Measurements from ENCODE around the gene CDH20. TPM values are rescaled to one million over a fixed set of nuclear protein-coding genes. Genes with fewer than 3 reads are reported as not detected.

CDH20 gene
- total RNA-seq: 0.25 TPM
- under 1 TPM in 1 of 4 donors, not detected in 3; 0.06 TPM for polyA plus RNA-seq

DNA sequence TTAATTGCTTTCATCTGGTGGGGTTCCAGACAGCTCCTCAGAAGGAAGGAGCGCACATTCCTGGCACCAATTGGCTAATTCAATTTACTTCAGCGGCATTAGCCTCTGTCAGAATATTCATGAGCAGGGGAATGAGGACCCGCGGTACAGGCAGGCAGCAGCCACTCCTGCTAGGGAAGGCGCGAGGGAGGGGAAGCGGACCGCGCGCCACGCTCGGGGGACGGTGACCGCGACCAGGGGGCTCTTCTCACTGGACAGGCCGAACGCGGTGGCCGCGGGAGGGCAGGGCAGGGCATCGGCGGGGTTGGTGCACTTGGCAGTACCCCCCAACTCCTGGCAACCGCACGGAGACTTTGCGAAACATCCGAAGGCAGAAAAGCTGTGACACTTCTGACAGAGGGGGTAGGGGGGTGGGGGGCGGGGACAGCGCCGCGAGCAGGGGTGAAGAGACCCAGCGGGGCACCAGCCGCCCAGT lies at the start of gene CDH20:
Gene CDH20, plus strand, starts transcription at position 160 of the 475 bp plus-strand sequence.
- no peaks in the 10 kb centered on the region for H3K4me1 Mint-ChIP-seq
- peaks cover 23% of the 10 kb centered on the region for H3K27me3 Mint-ChIP-seq

DNA sequence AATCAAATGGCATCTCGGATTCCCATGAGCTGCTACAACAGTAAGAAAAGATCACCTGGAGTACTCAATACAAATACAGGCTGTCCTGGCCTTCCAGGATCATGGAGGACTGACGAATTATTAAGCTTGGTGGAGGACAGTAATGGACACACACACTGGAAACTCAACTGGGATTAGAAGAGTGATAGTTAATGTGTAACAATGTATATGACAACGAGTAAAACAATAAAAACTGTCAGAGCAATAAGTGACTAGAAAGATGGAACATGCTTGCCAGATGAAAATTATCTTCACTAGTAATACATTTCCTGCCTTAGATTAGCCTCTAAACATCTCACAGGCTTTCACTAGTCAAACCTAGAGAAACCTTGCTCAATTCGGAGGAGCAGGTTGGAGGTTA lies 49.2 kb upstream of the CDH20 start:
- Histone ChIP-seq H3K4me1 (ENCODE audit: control insufficient read depth, insufficient read depth, low read length, poor library complexity, severe bottlenecking) (no peaks in the 10 kb centered on the region), H3K4me3 (ENCODE audit: low read depth, low read length) (no peak overlapping the region), H3K27me3 (ENCODE audit: control insufficient read depth, insufficient read depth, low read length) (no peaks in the 10 kb centered on the region), H3K27ac (ENCODE audit: insufficient read depth, low read length, poor library complexity, severe bottlenecking) (no peak overlapping the region), H3K9me3 (ENCODE audit: control insufficient read depth in 2 of 2, low read length in 2 of 2) (no peaks in the 10 kb centered on the region), H3K36me3 (ENCODE audit: control insufficient read depth, insufficient read depth, low read length) (no peaks in the 10 kb centered on the region)
- H3K9me3 Mint-ChIP-seq: peaks cover 0 to 10% (median 3%) of the 10 kb centered on the region in 7 donors
- no peak overlapping the region for H3K27ac Mint-ChIP-seq
- no peak for DNase-seq
- ATAC-seq (ENCODE audit: low read depth in 2 of 2): no peak
- no peaks in the 10 kb centered on the region for H3K27me3 Mint-ChIP-seq
- H3K4me3 Mint-ChIP-seq: no peak overlapping the region
- no peaks in the 10 kb centered on the region for H3K36me3 Mint-ChIP-seq
- H3K4me1 Mint-ChIP-seq: no peaks in the 10 kb centered on the region

More for the DNA sequence above, at the start of gene CDH20:
- Mint-ChIP-seq H3K4me3 (no peak within 1 kb of the TSS), H3K36me3 (no peaks in the 10 kb centered on the region), H3K9me3 (peaks cover 0 to 5% (median 2%) of the 10 kb centered on the region in 7 donors), H3K27ac (no peak within 1 kb of the TSS)
- Histone ChIP-seq H3K4me1 (ENCODE audit: control insufficient read depth, insufficient read depth, low read length, poor library complexity, severe bottlenecking) (no peaks in the 10 kb centered on the region), H3K36me3 (ENCODE audit: control insufficient read depth, insufficient read depth, low read length) (no peaks in the 10 kb centered on the region), H3K27me3 (ENCODE audit: control insufficient read depth, insufficient read depth, low read length) (peaks cover 7% of the 10 kb centered on the region), H3K27ac (ENCODE audit: insufficient read depth, low read length, poor library complexity, severe bottlenecking) (no peak within 1 kb of the TSS), H3K9me3 (ENCODE audit: control insufficient read depth in 2 of 2, low read length in 2 of 2) (no peaks in the 10 kb centered on the region), H3K4me3 (ENCODE audit: low read depth, low read length) (no peak within 1 kb of the TSS)
- ATAC-seq (ENCODE audit: low read depth in 2 of 2) (no peak), DNase-seq (no peak)

DNA sequence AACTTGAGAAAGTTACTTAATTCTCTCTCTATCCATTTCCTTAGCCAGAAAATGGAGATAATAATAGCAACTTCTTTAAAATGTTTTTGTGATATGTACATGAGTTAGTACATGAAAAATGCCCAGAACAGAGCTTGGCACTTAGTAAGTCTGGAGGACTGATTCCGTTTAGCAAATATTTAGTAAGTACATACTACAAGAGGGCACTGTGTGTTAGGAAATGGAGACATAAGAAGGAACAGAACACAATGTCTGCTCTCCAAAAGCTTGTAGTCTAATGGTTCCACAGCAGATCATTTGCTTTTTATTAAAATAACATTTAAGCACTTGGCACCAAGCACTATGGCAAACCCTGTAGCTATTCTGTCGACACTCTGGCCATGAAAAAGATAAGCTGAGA lies 47.5 kb upstream of the CDH20 start:
- Mint-ChIP-seq H3K4me1 (no peaks in the 10 kb centered on the region), H3K27me3 (no peaks in the 10 kb centered on the region), H3K9me3 (peaks cover 0 to 5% (median 2%) of the 10 kb centered on the region in 7 donors), H3K4me3 (no peak overlapping the region), H3K36me3 (no peaks in the 10 kb centered on the region), H3K27ac (no peak overlapping the region)
- no peaks in the 10 kb centered on the region for H3K9me3 ChIP-seq (ENCODE audit: control insufficient read depth in 2 of 2, low read length in 2 of 2)
- H3K36me3 ChIP-seq (ENCODE audit: control insufficient read depth, insufficient read depth, low read length): no peaks in the 10 kb centered on the region
- ATAC-seq (ENCODE audit: low read depth in 2 of 2) (no peak), DNase-seq (no peak)
- no peak overlapping the region for H3K27ac ChIP-seq (ENCODE audit: insufficient read depth, low read length, poor library complexity, severe bottlenecking)
- no peaks in the 10 kb centered on the region for H3K27me3 ChIP-seq (ENCODE audit: control insufficient read depth, insufficient read depth, low read length)
- H3K4me3 ChIP-seq (ENCODE audit: low read depth, low read length): no peak overlapping the region
- no peaks in the 10 kb centered on the region for H3K4me1 ChIP-seq (ENCODE audit: control insufficient read depth, insufficient read depth, low read length, poor library complexity, severe bottlenecking)

DNA sequence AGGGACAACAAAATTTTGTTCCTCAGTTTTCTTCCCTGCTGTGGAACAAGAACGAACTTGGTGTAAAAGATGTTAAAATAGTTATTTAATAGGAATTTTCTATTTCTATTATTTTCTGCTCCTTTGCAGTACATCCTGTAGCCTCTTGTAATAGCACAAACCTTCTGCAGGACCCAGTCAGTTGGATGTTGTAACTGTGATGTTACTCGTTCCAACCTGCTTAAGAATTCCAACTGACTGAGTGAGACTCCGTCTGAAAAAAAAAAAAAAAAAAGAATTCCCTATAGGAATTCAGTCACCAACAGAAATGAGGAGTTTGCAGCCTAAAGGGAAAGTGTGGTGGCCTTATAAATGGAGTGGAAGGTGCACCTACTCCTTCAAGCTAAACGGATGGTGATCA lies 46.4 kb upstream of the CDH20 start:
- H3K9me3 Mint-ChIP-seq: peaks cover 0 to 2% (median 0%) of the 10 kb centered on the region in 7 donors
- Histone ChIP-seq H3K4me1 (ENCODE audit: control insufficient read depth, insufficient read depth, low read length, poor library complexity, severe bottlenecking) (no peaks in the 10 kb centered on the region), H3K9me3 (ENCODE audit: control insufficient read depth in 2 of 2, low read length in 2 of 2) (no peaks in the 10 kb centered on the region), H3K36me3 (ENCODE audit: control insufficient read depth, insufficient read depth, low read length) (no peaks in the 10 kb centered on the region), H3K27ac (ENCODE audit: insufficient read depth, low read length, poor library complexity, severe bottlenecking) (no peak overlapping the region), H3K27me3 (ENCODE audit: control insufficient read depth, insufficient read depth, low read length) (no peaks in the 10 kb centered on the region), H3K4me3 (ENCODE audit: low read depth, low read length) (no peak overlapping the region)
- H3K4me3 Mint-ChIP-seq: no peak overlapping the region
- no peak for ATAC-seq (ENCODE audit: low read depth in 2 of 2)
- no peak overlapping the region for H3K27ac Mint-ChIP-seq
- H3K27me3 Mint-ChIP-seq: no peaks in the 10 kb centered on the region
- no peak for DNase-seq
- no peaks in the 10 kb centered on the region for H3K36me3 Mint-ChIP-seq
- H3K4me1 Mint-ChIP-seq: no peaks in the 10 kb centered on the region

DNA sequence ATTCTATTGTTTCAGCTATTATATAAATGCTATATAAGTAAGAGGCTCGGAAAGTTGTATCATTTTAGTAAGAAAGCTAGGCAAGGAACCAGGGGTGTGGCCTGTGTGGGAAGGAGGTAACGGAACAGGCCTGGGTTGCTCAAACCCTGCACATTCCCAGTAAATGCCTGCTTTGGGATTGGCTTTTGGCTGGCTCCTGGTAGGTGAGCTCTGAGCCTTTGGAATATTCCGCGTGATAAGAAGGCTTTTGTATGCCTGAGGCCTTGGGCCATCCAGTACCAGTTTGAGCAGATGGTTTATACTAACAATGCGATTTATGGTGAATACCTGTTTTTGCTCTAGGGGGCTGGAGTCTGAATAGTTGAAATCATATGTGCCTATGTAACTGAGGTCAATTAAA lies 42.6 kb upstream of the CDH20 start:
- ATAC-seq (ENCODE audit: low read depth in 2 of 2) (no peak), DNase-seq (no peak)
- H3K4me3 ChIP-seq (ENCODE audit: low read depth, low read length): no peak overlapping the region
- no peaks in the 10 kb centered on the region for H3K4me1 ChIP-seq (ENCODE audit: control insufficient read depth, insufficient read depth, low read length, poor library complexity, severe bottlenecking)
- no peaks in the 10 kb centered on the region for H3K9me3 ChIP-seq (ENCODE audit: control insufficient read depth in 2 of 2, low read length in 2 of 2)
- H3K27ac ChIP-seq (ENCODE audit: insufficient read depth, low read length, poor library complexity, severe bottlenecking): no peak overlapping the region
- Mint-ChIP-seq H3K4me1 (no peaks in the 10 kb centered on the region), H3K27me3 (no peaks in the 10 kb centered on the region), H3K4me3 (no peak overlapping the region), H3K27ac (no peak overlapping the region), H3K36me3 (no peaks in the 10 kb centered on the region), H3K9me3 (no peaks in the 10 kb centered on the region)
- no peaks in the 10 kb centered on the region for H3K36me3 ChIP-seq (ENCODE audit: control insufficient read depth, insufficient read depth, low read length)
- H3K27me3 ChIP-seq (ENCODE audit: control insufficient read depth, insufficient read depth, low read length): no peaks in the 10 kb centered on the region

DNA sequence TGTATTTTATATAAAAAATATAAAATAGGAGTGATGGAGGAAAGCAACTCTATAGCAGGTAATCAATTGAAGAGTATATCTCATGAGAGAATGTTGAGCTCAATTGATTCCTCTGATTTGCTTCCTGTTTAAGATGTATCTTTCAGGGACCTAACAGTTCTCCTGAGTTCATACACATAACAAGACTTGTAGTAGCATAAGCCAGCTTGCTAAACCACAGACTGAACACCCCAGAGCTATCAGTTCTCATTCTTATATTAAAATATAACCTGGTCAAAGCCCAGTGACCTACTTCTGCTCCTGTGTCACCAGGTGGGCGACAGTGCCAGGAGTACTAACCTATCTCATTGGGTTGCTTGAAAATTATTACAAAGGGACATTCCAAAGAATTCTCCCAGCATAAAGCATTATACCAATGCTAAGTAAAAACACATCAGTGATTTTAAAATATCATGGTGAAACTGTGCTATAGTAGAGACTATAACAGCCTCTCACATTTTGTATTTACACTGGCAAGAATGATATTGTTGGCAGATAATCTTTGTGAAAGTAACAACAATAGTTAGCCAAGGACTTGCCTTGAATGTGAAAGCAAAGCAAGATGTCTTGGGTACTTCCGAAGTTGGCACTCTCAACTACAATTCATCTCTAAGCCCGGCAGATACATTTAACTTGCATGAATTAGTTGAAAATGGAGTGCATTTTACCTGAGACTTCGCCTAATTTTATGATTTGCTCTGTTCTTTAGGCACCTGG lies 40.8 kb upstream of the CDH20 start:
- no peaks in the 10 kb centered on the region for H3K36me3 ChIP-seq (ENCODE audit: control insufficient read depth, insufficient read depth, low read length)
- Mint-ChIP-seq H3K27ac (no peak overlapping the region), H3K4me1 (no peaks in the 10 kb centered on the region), H3K27me3 (no peaks in the 10 kb centered on the region), H3K4me3 (no peak overlapping the region), H3K9me3 (no peaks in the 10 kb centered on the region), H3K36me3 (no peaks in the 10 kb centered on the region)
- H3K4me3 ChIP-seq (ENCODE audit: low read depth, low read length): no peak overlapping the region
- no peaks in the 10 kb centered on the region for H3K27me3 ChIP-seq (ENCODE audit: control insufficient read depth, insufficient read depth, low read length)
- DNase-seq (no peak), ATAC-seq (ENCODE audit: low read depth in 2 of 2) (no peak)
- no peaks in the 10 kb centered on the region for H3K9me3 ChIP-seq (ENCODE audit: control insufficient read depth in 2 of 2, low read length in 2 of 2)
- no peak overlapping the region for H3K27ac ChIP-seq (ENCODE audit: insufficient read depth, low read length, poor library complexity, severe bottlenecking)
- no peaks in the 10 kb centered on the region for H3K4me1 ChIP-seq (ENCODE audit: control insufficient read depth, insufficient read depth, low read length, poor library complexity, severe bottlenecking)

DNA sequence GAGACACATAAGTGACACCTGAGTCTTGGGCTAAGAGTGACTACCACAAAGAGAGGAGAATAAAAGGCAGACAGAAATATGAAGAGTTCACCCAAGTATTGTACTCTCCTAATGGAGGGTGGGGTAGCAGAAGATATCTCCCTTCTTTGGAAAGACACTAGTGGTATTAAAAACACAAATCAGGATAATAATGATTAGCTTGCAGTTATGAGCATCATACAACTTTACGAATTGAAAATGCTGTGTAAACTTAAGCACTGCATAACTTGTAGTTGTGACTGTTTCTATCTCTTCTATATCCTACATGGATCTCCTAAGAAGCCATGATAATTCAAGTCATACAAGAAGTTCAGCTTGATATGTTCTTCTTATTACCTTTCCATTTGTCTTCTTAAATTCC lies 38.1 kb upstream of the CDH20 start:
- Mint-ChIP-seq H3K27ac (no peak overlapping the region), H3K27me3 (no peaks in the 10 kb centered on the region), H3K4me3 (no peak overlapping the region), H3K36me3 (no peaks in the 10 kb centered on the region), H3K9me3 (peaks cover 0 to 3% (median 0%) of the 10 kb centered on the region in 7 donors), H3K4me1 (no peaks in the 10 kb centered on the region)
- no peaks in the 10 kb centered on the region for H3K9me3 ChIP-seq (ENCODE audit: control insufficient read depth in 2 of 2, low read length in 2 of 2)
- no peaks in the 10 kb centered on the region for H3K27me3 ChIP-seq (ENCODE audit: control insufficient read depth, insufficient read depth, low read length)
- no peak for ATAC-seq (ENCODE audit: low read depth in 2 of 2)
- no peak overlapping the region for H3K27ac ChIP-seq (ENCODE audit: insufficient read depth, low read length, poor library complexity, severe bottlenecking)
- no peak for DNase-seq
- no peak overlapping the region for H3K4me3 ChIP-seq (ENCODE audit: low read depth, low read length)
- H3K4me1 ChIP-seq (ENCODE audit: control insufficient read depth, insufficient read depth, low read length, poor library complexity, severe bottlenecking): no peaks in the 10 kb centered on the region
- no peaks in the 10 kb centered on the region for H3K36me3 ChIP-seq (ENCODE audit: control insufficient read depth, insufficient read depth, low read length)

DNA sequence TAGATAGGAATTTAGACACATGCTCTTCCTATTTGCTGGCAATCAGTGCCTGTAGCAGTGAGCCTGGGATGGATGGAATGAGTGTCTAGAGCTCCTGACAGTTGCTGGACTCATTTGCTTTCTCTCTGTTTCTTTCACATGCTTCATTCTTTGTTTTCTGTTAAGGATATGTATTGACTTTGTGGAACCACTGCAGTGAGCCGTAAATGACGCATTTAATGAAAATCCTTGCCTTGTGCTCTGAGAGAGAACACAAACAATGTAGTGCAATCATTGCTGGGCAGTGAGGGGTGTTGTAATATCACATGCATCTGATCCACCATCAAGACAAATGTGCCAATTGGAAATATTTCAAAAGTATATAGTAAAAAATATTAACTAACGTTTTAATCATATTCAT lies 25.2 kb upstream of the CDH20 start:
- H3K9me3 Mint-ChIP-seq: peaks cover 0 to 2% (median 0%) of the 10 kb centered on the region in 7 donors
- Histone ChIP-seq H3K9me3 (ENCODE audit: control insufficient read depth in 2 of 2, low read length in 2 of 2) (no peaks in the 10 kb centered on the region), H3K27me3 (ENCODE audit: control insufficient read depth, insufficient read depth, low read length) (no peaks in the 10 kb centered on the region), H3K36me3 (ENCODE audit: control insufficient read depth, insufficient read depth, low read length) (no peaks in the 10 kb centered on the region), H3K4me1 (ENCODE audit: control insufficient read depth, insufficient read depth, low read length, poor library complexity, severe bottlenecking) (no peaks in the 10 kb centered on the region), H3K4me3 (ENCODE audit: low read depth, low read length) (no peak overlapping the region), H3K27ac (ENCODE audit: insufficient read depth, low read length, poor library complexity, severe bottlenecking) (no peak overlapping the region)
- H3K27ac Mint-ChIP-seq: no peak overlapping the region
- no peaks in the 10 kb centered on the region for H3K27me3 Mint-ChIP-seq
- DNase-seq: no peak
- no peak for ATAC-seq (ENCODE audit: low read depth in 2 of 2)
- no peaks in the 10 kb centered on the region for H3K4me1 Mint-ChIP-seq
- H3K4me3 Mint-ChIP-seq: no peak overlapping the region
- no peaks in the 10 kb centered on the region for H3K36me3 Mint-ChIP-seq
